ENCODE measurements around the gene EML5. TPM values are rescaled to one million over a fixed set of nuclear protein-coding genes. Genes with fewer than 3 reads are reported as not detected.

Gene EML5
- total and polyA plus RNA-seq, 2 experiments from 2014 or later = 0.18 to 1.6 TPM

DNA sequence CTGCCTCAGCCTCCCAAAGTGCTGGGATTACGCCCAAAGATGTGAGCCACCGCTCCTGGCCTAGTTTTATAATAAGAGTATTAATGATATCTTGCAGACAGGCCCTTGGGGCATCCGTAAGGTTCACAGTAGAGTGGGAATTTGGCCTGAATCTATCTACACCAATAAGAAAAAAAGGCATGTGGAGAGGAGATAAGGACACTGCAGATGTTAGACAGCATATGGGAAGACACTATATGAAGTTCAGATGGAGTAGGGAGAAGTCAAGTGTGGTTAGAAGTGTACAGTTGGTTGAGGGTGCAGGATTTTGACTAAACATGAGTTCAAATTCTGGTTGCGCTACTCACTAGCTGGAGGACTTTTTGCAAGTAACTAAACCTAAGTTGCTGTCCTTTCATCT lies 23.2 kb upstream of the EML5 start:
- no peak for ATAC-seq
- DNase-seq (ENCODE audit: low spot score) = no peak
- Mint-ChIP-seq H3K9me3 (no peaks in the 10 kb centered on the region; the same call in 2 of the 3 replicates), H3K27ac (no peak overlapping the region), H3K4me3 (no peak overlapping the region), H3K27me3 (ENCODE audit: insufficient read depth, low read depth, poor library complexity) (no peaks in the 10 kb centered on the region), H3K36me3 (ENCODE audit: low read depth) (no peaks in the 10 kb centered on the region), H3K4me1 (no peaks in the 10 kb centered on the region)
- Histone ChIP-seq H3K27me3 (ENCODE audit: insufficient read depth) (no peaks in the 10 kb centered on the region), H4K20me1 (replicated peaks; ENCODE audit: insufficient read depth) (no peaks in the 10 kb centered on the region), H3K9me2 (ENCODE audit: insufficient read depth) (no peaks in the 10 kb centered on the region), H3K27ac (ENCODE audit: low read depth) (no peak overlapping the region), H2AFZ (no peak overlapping the region), H3K4me1 (ENCODE audit: insufficient read depth) (no peaks in the 10 kb centered on the region), H3K36me3 (ENCODE audit: insufficient read depth) (no peaks in the 10 kb centered on the region), H3K4me3 (no peak overlapping the region), H3K4me2 (no peak overlapping the region), H3F3A (replicated peaks; ENCODE audit: low read depth) (no peaks in the 10 kb centered on the region), H3K79me2 (replicated peaks; ENCODE audit: insufficient read depth) (no peaks in the 10 kb centered on the region)
- TF ChIP-seq EZH2 (IDR thresholded peaks at IDR 0.05; ENCODE audit: low read depth, unreplicated experiment) (no peak), ZNF331 (CRISPR knock-in tag; IDR thresholded peaks at IDR 0.05; ENCODE audit: low read depth) (no peak), STAT1 (IDR thresholded peaks at IDR 0.05; ENCODE audit: unreplicated experiment) (no peak), POLR2AphosphoS5 (IDR thresholded peaks at IDR 0.05; ENCODE audit: low read depth) (no peak), JUNB (IDR thresholded peaks at IDR 0.05; ENCODE audit: unreplicated experiment) (no peak), ZNF114 (CRISPR knock-in tag; IDR thresholded peaks at IDR 0.05) (no peak), ETS1 (IDR thresholded peaks at IDR 0.05) (no peak), NANOG (IDR thresholded peaks at IDR 0.05; ENCODE audit: borderline replicate concordance) (no peak), CREB1 (CRISPR knock-in tag; IDR thresholded peaks at IDR 0.05; ENCODE audit: low read depth) (no peak), CTCF (conservative IDR thresholded peaks at IDR 0.05; ENCODE audit: low read depth in 2 of 2) (no peak), EZH2phosphoT487 (IDR thresholded peaks at IDR 0.05; ENCODE audit: unreplicated experiment) (no peak), REST (IDR thresholded peaks at IDR 0.05; ENCODE audit: unreplicated experiment) (no peak)
- TF ChIP-seq, protein P1, sequence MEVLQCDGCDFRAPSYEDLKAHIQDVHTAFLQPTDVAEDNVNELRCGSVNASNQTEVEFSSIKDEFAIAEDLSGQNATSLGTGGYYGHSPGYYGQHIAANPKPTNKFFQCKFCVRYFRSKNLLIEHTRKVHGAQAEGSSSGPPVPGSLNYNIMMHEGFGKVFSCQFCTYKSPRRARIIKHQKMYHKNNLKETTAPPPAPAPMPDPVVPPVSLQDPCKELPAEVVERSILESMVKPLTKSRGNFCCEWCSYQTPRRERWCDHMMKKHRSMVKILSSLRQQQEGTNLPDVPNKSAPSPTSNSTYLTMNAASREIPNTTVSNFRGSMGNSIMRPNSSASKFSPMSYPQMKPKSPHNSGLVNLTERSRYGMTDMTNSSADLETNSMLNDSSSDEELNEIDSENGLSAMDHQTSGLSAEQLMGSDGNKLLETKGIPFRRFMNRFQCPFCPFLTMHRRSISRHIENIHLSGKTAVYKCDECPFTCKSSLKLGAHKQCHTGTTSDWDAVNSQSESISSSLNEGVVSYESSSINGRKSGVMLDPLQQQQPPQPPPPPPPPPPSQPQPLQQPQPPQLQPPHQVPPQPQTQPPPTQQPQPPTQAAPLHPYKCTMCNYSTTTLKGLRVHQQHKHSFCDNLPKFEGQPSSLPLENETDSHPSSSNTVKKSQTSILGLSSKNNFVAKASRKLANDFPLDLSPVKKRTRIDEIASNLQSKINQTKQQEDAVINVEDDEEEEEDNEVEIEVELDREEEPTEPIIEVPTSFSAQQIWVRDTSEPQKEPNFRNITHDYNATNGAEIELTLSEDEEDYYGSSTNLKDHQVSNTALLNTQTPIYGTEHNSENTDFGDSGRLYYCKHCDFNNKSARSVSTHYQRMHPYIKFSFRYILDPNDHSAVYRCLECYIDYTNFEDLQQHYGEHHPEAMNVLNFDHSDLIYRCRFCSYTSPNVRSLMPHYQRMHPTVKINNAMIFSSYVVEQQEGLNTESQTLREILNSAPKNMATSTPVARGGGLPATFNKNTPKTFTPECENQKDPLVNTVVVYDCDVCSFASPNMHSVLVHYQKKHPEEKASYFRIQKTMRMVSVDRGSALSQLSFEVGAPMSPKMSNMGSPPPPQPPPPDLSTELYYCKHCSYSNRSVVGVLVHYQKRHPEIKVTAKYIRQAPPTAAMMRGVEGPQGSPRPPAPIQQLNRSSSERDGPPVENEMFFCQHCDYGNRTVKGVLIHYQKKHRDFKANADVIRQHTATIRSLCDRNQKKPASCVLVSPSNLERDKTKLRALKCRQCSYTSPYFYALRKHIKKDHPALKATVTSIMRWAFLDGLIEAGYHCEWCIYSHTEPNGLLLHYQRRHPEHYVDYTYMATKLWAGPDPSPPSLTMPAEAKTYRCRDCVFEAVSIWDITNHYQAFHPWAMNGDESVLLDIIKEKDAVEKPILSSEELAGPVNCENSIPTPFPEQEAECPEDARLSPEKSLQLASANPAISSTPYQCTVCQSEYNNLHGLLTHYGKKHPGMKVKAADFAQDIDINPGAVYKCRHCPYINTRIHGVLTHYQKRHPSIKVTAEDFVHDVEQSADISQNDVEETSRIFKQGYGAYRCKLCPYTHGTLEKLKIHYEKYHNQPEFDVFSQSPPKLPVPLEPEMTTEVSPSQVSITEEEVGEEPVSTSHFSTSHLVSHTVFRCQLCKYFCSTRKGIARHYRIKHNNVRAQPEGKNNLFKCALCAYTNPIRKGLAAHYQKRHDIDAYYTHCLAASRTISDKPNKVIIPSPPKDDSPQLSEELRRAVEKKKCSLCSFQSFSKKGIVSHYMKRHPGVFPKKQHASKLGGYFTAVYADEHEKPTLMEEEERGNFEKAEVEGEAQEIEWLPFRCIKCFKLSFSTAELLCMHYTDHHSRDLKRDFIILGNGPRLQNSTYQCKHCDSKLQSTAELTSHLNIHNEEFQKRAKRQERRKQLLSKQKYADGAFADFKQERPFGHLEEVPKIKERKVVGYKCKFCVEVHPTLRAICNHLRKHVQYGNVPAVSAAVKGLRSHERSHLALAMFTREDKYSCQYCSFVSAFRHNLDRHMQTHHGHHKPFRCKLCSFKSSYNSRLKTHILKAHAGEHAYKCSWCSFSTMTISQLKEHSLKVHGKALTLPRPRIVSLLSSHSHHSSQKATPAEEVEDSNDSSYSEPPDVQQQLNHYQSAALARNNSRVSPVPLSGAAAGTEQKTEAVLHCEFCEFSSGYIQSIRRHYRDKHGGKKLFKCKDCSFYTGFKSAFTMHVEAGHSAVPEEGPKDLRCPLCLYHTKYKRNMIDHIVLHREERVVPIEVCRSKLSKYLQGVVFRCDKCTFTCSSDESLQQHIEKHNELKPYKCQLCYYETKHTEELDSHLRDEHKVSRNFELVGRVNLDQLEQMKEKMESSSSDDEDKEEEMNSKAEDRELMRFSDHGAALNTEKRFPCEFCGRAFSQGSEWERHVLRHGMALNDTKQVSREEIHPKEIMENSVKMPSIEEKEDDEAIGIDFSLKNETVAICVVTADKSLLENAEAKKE (CRISPR knock-in tag; IDR thresholded peaks at IDR 0.05) = no peak

Measured in GM23338 (cell line).